Activated T-helper 1 cell treated with Interleukin-2 at 50 U/mL for 16 hours (primary cell): ENCODE data around the gene TMPRSS6.

ENCODE experiments used
- DNase-seq: peaks from one replicate; pipeline ENCODE4 v3.0.0-alpha.2; 2020; ENCODE audit warnings: low read depth

TMPRSS6 gene

DNA sequence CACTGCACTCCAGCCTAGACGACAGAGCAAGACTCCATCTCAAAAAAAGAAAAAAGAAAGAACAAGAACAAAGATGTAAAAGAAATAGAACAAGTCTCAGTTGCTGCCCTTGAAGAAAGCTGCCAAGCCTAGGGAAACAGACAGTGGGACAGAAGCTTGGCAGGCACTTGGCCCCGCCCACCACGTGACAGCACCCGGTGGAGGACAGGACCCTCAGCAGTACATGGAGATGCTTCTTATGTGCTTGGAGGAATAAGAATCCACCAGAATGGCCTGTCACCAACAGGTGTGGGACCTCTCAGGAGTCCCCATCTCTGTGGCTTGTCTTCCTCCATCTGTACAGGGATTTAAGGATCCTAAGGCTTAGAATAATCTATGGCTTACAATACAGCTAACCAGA, 7.6 kb upstream of the TMPRSS6 start:
- DNase-seq, result no peak

- no peak for DNase-seq
These were observed 5.5 kb upstream of the TMPRSS6 start for GRCh38 chr22:37115032-37115431.

- DNase-seq, result no peak
These were observed 4.2 kb upstream of the TMPRSS6 start for GRCh38 chr22:37113757-37114156.

DNA sequence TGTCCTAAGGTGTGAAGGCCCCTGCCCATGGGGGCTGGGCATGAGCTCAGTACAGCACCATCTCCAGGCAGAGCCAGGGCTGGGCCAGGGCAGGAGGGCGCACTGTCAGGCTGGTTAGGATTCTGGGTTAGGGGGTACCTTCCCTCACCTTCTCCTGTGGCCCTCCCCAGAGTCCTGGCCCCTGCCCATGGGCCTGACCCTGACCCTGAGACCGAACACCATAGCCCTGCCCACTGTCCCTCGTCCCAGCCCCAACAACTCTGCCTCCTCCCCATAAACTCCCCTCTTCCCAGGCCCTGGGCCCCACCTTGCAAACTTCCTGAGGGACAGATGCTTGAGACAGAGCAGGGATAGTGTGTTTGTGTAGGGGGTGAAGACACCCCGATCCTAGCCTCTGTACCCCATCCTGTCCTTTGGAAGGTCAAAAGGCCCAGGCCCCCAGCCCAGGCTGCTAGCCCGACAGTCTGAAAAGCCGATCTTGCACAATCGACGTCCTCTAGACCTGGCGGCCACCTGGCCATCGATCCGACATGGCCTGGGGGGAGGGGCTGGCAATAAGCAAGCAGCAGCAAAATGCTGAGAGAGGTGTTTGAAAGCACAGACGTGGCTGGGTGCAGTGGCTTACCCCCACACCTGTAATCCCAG, 2.7 kb upstream of the TMPRSS6 start:
- DNase-seq, result no peak

GRCh38 chr22:37111156-37111717, 1.7 kb upstream of the TMPRSS6 start:
- no peak for DNase-seq

- no peak for DNase-seq
These were observed 1.5 kb downstream of the TMPRSS6 start for GRCh38 chr22:37107816-37108621.

- DNase-seq, result no peak
These were observed 3.5 kb downstream of the TMPRSS6 start for GRCh38 chr22:37105990-37106389.

- no peak for DNase-seq
These were observed 4.4 kb downstream of the TMPRSS6 start for GRCh38 chr22:37105154-37105553.

DNA sequence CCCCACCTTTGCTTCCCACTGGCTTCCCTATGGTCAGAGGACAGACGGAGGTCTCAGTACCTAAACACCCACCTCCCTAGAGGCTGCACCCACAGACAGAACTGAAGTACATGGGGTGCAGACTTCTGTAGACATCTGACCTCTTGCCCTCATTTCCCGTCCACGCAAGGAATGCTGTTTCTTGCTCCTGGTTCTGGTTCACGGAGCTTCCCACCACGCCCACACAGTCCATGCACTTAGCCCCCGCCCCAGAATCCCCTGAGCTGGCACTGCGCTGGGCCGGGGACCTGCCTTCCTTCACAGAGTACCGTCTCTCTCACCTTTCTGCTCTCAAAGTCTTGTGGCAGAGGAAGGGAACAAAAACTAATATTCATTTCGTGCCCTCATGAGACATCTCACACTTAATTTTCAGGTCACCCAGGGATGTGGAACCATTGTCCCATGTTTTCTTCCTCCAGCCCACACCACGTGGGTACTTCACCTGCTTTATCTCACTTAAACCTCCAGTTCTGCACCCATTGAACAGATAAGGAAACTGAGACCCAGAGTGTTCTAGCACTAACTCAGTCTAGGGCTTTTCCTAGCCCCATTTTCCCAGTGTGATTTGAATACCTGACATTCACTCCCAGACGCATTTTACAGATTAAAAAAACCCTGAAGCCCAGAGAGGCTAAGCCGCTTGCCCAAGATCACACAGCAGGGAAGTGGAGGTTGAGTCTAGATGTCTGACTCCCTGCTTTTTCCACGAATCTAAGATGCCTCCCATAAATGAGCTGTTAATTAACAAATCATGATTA, 5.7 kb downstream of the TMPRSS6 start:
- no peak for DNase-seq

DNA sequence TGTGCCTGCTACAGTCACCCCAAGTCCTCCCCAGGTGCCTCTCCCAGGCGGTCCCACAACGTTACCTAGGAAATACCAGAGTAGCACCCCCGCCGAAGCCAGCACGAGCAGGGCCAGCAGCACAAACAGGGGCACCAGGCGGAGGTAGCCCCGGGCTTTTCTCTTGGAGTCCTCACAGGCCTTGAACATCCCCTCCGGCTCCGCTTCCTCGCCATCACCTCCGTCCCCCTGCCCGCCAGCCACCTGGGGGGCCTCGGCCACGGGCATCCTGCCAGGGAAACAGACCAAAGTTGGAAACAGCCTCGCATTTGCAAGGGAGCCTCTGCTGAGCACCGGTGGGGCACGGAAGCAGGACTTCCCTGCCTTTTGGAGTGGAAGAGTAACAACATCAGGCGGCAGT, 6.4 kb downstream of the TMPRSS6 start:
- no peak for DNase-seq

DNA sequence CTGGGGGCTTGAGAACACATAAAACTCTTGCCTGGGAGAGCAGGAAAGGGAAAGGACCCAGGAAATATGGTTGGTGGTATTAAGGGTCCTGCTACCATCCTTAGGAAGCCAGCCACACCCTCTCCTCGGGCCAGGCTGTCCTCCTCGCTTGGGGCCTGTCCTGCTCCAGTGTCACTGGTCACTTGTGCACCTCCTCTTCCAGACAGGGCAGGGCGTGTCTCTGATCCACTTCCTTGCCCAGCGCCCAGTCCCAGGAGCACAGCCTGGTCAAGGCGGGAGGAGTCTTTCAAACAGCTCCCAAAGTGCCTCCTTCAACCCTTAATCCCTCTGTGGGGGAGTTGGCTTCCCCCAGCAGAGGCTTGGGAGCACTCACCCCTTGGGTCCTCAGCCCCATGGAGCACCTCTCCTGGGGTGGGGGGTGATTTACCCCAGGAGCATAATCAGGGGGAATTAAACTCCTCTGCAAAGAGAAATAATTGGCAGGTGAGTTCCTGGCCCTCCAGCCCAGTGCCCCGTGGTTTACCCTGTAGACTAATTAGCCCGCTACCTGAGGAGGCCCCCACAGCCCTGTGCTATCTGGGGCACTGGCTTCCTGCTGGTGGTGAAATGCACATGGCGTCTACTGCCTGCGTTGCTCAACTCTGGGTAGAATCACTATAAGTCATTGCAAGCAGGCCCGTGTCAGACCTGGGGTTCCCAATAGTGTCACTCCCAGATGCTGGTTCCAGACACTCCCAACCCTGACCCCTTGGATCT, 8.0 kb downstream of the TMPRSS6 start:
- no peak for DNase-seq

DNA sequence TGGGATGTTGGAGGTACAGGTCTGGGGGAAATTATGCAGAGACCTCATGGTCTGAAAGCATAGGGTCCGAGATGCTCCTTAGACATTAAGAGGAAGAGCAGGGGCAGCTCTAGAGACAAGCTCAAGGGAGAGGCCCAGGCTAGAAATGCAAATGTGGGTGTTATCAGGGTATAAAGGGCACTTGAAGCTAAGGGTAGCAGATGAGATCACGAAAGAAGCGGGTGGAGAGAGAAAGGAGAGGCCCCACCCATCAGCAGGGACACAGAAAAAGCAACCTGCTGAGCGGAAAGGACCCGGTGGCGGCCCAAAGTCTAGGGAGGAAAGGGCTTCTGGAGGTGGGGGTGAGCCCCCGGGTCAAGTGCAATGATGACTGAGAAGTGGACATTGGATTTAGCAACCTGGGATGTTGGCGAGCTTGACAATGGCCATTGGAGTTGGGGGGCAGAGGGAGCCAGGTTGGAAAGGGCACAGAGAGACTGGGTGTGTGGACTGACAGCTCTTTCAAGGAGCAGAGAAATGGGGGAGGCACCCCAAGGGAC, 8.9 kb downstream of the TMPRSS6 start:
- DNase-seq, result no peak

DNA sequence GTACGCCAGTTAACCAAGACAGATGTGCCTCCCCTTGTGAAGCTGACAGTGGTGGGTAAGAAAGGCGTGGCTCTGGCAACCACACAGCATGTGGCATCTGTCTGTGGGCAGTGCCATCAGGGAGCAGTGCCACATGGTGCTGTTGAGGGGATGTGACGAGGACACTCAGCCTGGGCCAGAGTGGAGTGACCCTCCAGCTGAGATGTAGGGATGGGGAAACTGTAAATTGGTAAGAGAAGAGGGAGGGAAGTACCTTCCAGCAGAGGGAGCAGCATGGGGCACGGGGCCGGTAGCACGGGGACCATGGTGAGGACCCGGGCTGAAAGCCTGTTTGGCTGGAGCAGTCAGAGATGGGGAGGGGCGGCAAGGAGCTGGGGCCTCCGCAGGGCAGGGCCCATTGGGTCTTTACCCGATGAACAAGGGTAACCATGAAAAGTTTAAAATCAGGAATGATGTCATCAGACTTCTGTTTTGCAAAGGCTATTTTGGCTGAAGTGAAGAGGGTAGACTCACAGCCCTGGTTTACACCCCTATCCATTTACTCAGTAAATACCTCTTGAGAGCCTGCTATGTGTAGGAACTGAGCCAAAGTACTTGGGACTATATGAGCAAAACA, 10.4 kb downstream of the TMPRSS6 start:
- DNase-seq, result no peak

DNA sequence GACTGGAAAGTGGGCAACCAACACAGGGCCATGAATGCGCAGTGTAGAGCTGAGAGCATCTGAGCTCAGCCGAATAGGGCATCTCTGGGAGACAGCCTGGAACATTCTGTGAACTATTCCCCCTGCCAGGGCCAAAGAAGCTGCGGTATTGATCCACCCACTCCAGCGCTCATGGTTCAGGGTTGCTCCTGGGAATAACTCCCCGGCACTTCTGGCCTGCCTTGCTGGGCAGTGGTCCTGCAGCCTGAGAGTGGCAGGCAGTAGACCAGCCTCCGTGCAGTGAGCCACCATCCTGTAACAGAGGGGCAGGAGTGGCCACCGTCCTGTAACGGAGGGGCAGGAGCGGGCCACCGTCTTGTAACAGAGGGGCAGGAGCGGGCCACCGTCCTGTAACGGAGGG, 12.2 kb downstream of the TMPRSS6 start:
- DNase-seq, result no peak

DNA sequence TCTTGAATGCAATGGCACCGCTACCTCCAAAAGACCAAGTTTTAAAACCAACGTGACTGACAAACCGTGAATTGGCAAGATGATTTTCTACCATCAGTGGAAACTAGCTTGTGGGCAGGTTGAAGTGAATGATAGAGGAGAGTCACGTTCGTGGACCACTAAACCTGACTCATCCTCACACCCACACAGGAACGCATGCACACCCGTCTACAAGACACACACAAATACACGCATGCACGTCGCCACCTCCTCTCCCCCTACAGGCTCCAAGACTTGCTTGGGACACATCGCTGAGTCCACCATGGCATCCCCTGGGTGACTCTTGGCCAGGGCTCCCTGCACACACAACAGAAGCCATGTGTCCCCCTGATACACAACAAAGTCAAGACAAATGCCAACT, 14.4 kb downstream of the TMPRSS6 start:
- no peak for DNase-seq

- DNase-seq, result no peak
These were observed 15.3 kb downstream of the TMPRSS6 start for GRCh38 chr22:37094239-37094638.

- DNase-seq, result no peak
These were observed 16.5 kb downstream of the TMPRSS6 start for GRCh38 chr22:37092997-37093396.

GRCh38 chr22:37091994-37092393, 17.5 kb downstream of the TMPRSS6 start:
- no peak for DNase-seq

GRCh38 chr22:37090920-37091695, 18.4 kb downstream of the TMPRSS6 start:
- DNase-seq, result no peak

DNA sequence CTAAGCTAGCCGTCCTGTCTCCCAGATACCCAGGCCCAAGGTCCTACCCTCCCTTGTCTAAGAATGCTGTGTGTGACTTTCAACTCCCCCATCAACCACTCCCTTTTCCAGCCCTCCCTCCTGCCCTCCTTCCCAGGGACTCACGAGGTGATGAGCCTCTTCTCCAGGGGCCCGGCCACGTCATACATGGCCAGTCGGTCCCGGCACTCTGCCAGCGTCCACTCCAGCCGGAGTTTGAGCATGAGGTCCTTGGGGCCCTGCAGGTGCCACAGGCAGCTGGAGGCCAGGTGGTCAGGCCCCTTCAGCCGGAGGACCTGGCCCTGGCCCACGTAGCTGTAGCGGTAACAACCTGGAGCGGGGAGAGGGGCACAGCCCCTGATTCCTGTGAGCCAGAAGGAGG, 20.1 kb downstream of the TMPRSS6 start:
- DNase-seq, result no peak
